GM12874 (cell line): ENCODE measurements around the gene TCF25.

Experiments
- CTCF ChIP-seq: IDR thresholded peaks from 2 replicates; pipeline ENCODE4 v1.5.1; 2011; ENCODE audit warnings: low read depth, mild to moderate bottlenecking, control low read depth, low read length, moderate library complexity; ENCODE audit not compliant: insufficient read depth

TCF25 gene

GRCh38 chr16:89951509-89951908 lies 78.1 kb downstream of the TCF25 start:
- no peak for TF ChIP-seq CTCF

- no peak for TF ChIP-seq CTCF
Observed at GRCh38 chr16:89952049-89952448, 78.7 kb downstream of the TCF25 start.

- no peak for TF ChIP-seq CTCF
Observed at GRCh38 chr16:89952551-89952950, 79.2 kb downstream of the TCF25 start.

GRCh38 chr16:89953671-89954406 lies 80.4 kb downstream of the TCF25 start:
- TF ChIP-seq CTCF: no peak

- no peak for TF ChIP-seq CTCF
Observed at GRCh38 chr16:89954462-89954861, 81.1 kb downstream of the TCF25 start.

- no peak for TF ChIP-seq CTCF
Observed at GRCh38 chr16:89955001-89955685, 81.8 kb downstream of the TCF25 start.

- no peak for TF ChIP-seq CTCF
Observed at GRCh38 chr16:89956505-89957215, 83.3 kb downstream of the TCF25 start.
